Vagina (tissue), 2 donors: ENCODE measurements around the gene CNTN1.

Source experiments
- POLR2A ChIP-seq, 2 donors: fragments of 450-650 bp; IDR thresholded peaks; one replicate each; pipeline ENCODE4 v1.6.1; 2017; ENCODE audit warnings: antibody characterized with exemption in 2 of 2, mild to moderate bottlenecking in 2 of 2, moderate library complexity in 2 of 2
- POLR2AphosphoS5 ChIP-seq, 2 donors: sonication (generic); formaldehyde crosslinking; IDR thresholded peaks; one replicate each; pipeline ENCODE4 v1.9.0; 2017; ENCODE audit warnings: antibody characterized with exemption in 2 of 2, mild to moderate bottlenecking in 2 of 2, low read depth in 1 of 2; ENCODE audit not compliant: insufficient read depth in 1 of 2

- TF ChIP-seq POLR2A (IDR thresholded peaks at IDR 0.05) (no peak), POLR2AphosphoS5 (IDR thresholded peaks at IDR 0.05; ENCODE audit: insufficient read depth in 1 of 2, low read depth in 1 of 2) (no peak)
Measured at GRCh38 chr12:40834321-40834720, 142.1 kb downstream of the CNTN1 start.
